ENCODE results near the gene NOL7. TPM values are rescaled to one million over a fixed set of nuclear protein-coding genes. Genes with fewer than 3 reads are reported as not detected.

NOL7 gene
- total and polyA plus RNA-seq, 2 donors (not counting 1 experiment from before 2014, with no cell fraction given) = 24.7 to 58.3 TPM

GRCh38 chr6:13649393-13649792 is 34.3 kb downstream of the NOL7 start:
- CTCF ChIA-PET = interaction anchor here (0.5 to 0.7 kb wide), 3 partner anchors 33 to 418 kb away, joined by 3 to 5 read pairs (median 4); no protein-coding TSS in a partner anchor
- POLR2A ChIA-PET = no interaction called here
- peaks cover 2% of the 10 kb centered on the region for H3K4me1 Mint-ChIP-seq

GRCh38 chr6:13653296-13653695 is 38.2 kb downstream of the NOL7 start:
- no peaks in the 10 kb centered on the region for H3K9me3 Mint-ChIP-seq (ENCODE audit: insufficient read depth)
- Histone ChIP-seq H3K4me1 (ENCODE audit: control insufficient read depth in 2 of 2, insufficient read depth in 2 of 2, low read length in 2 of 2) (no peaks in the 10 kb centered on the region), H3K79me2 (ENCODE audit: control insufficient read depth, insufficient read depth, low read length) (peaks cover 14% of the 10 kb centered on the region), H3K9me3 (ENCODE audit: control extremely low read depth in 1 of 3, control insufficient read depth in 2 of 3, insufficient read depth in 1 of 3, low read length in 2 of 3) (no peaks in the 10 kb centered on the region), H3K4me3 (ENCODE audit: control extremely low read depth in 1 of 5, extremely low read depth in 1 of 5, insufficient read depth in 1 of 5, low read depth in 2 of 5, low read length in 4 of 5) (no peak overlapping the region), H3K36me3 (replicated peaks in 1 of 2; ENCODE audit: control extremely low read depth in 1 of 2, control insufficient read depth in 1 of 2, extremely low read depth in 1 of 2, insufficient read depth in 2 of 2, low read length in 1 of 2) (peaks cover 8 to 16% of the 10 kb centered on the region in 2 experiments), H3K27me3 (replicated peaks in 1 of 4; ENCODE audit: control extremely low read depth in 1 of 4, control insufficient read depth in 3 of 4, insufficient read depth in 4 of 4, low read length in 3 of 4) (no peaks in the 10 kb centered on the region), H3K9ac (ENCODE audit: low read length) (no peak overlapping the region), H3K4me2 (replicated peaks; ENCODE audit: low read depth, low read length, poor library complexity, severe bottlenecking) (no peak overlapping the region), H4K20me1 (ENCODE audit: control insufficient read depth, insufficient read depth, low read length, poor library complexity, severe bottlenecking) (peaks cover 5% of the 10 kb centered on the region), H3K27ac (ENCODE audit: low read length in 2 of 2) (no peak overlapping the region), H2AFZ (ENCODE audit: insufficient read depth, low read depth, low read length, poor library complexity, severe bottlenecking) (no peak overlapping the region)
- H3K27ac Mint-ChIP-seq = no peak overlapping the region
- intact Hi-C loops (cut with micrococcal nuclease) = no loop called here
- no peak overlapping the region for H3K4me3 Mint-ChIP-seq
- DNase-seq (no peak), ATAC-seq (ENCODE audit: low read depth) (no peak)
- POLR2A ChIA-PET = interaction anchor here (0.6 kb wide), 1 partner anchor 340 kb away, joined by 4 read pairs; no protein-coding TSS in a partner anchor
- no CpG with 5 or more reads among the region's 2 CpGs for WGBS (ENCODE audit: insufficient coverage)
- TF ChIP-seq EZH2 (IDR thresholded peaks at IDR 0.05; ENCODE audit: borderline replicate concordance, insufficient read depth, low read depth, low read length, poor library complexity, severe bottlenecking) (no peak), CTCF (IDR thresholded peaks at IDR 0.05) (no peak)
- H3K27me3 Mint-ChIP-seq = no peaks in the 10 kb centered on the region
- CTCF ChIA-PET = no interaction called here
- H3K4me1 Mint-ChIP-seq = peaks cover 6% of the 10 kb centered on the region

More at GRCh38 chr6:13649393-13649792, 34.3 kb downstream of the NOL7 start:
- Histone ChIP-seq H2AFZ (ENCODE audit: insufficient read depth, low read depth, low read length, poor library complexity, severe bottlenecking) (no peak overlapping the region), H3K9ac (ENCODE audit: low read length) (no peak overlapping the region), H3K27ac (ENCODE audit: low read length in 2 of 2) (no peak overlapping the region), H3K27me3 (replicated peaks in 1 of 4; ENCODE audit: control extremely low read depth in 1 of 4, control insufficient read depth in 3 of 4, insufficient read depth in 4 of 4, low read length in 3 of 4) (no peaks in the 10 kb centered on the region), H3K79me2 (ENCODE audit: control insufficient read depth, insufficient read depth, low read length) (peaks cover 10% of the 10 kb centered on the region), H3K9me3 (ENCODE audit: control extremely low read depth in 1 of 3, control insufficient read depth in 2 of 3, insufficient read depth in 1 of 3, low read length in 2 of 3) (no peaks in the 10 kb centered on the region), H3K4me2 (replicated peaks; ENCODE audit: low read depth, low read length, poor library complexity, severe bottlenecking) (no peak overlapping the region), H3K4me1 (ENCODE audit: control insufficient read depth in 2 of 2, insufficient read depth in 2 of 2, low read length in 2 of 2) (no peaks in the 10 kb centered on the region), H3K36me3 (replicated peaks in 1 of 2; ENCODE audit: control extremely low read depth in 1 of 2, control insufficient read depth in 1 of 2, extremely low read depth in 1 of 2, insufficient read depth in 2 of 2, low read length in 1 of 2) (peaks cover 8 to 16% of the 10 kb centered on the region in 2 experiments), H4K20me1 (ENCODE audit: control insufficient read depth, insufficient read depth, low read length, poor library complexity, severe bottlenecking) (peaks cover 5% of the 10 kb centered on the region), H3K4me3 (ENCODE audit: control extremely low read depth in 1 of 5, extremely low read depth in 1 of 5, insufficient read depth in 1 of 5, low read depth in 2 of 5, low read length in 4 of 5) (no peak overlapping the region)
- no peak for DNase-seq
- no peak for TF ChIP-seq EZH2 (IDR thresholded peaks at IDR 0.05; ENCODE audit: borderline replicate concordance, insufficient read depth, low read depth, low read length, poor library complexity, severe bottlenecking)
- no peak for TF ChIP-seq CTCF (IDR thresholded peaks at IDR 0.05)
- no peak overlapping the region for H3K4me3 Mint-ChIP-seq
- H3K27ac Mint-ChIP-seq = no peak overlapping the region
- no peaks in the 10 kb centered on the region for H3K9me3 Mint-ChIP-seq (ENCODE audit: insufficient read depth)
- H3K27me3 Mint-ChIP-seq = no peaks in the 10 kb centered on the region
- WGBS (ENCODE audit: insufficient coverage) = 97% methylated on average over 4 of the region's 4 CpGs
- intact Hi-C loops (cut with micrococcal nuclease) = no loop called here
- ATAC-seq (ENCODE audit: low read depth) = no peak

Measured in B cell (primary cell).